ENCODE results near the gene GALNT17.

Gene GALNT17

GRCh38 chr7:71419546-71420337 is 287.8 kb downstream of the GALNT17 start:
- TF ChIP-seq CTCF (IDR thresholded peaks at IDR 0.05; ENCODE audit: control insufficient read depth, extremely low read depth, insufficient read depth): no peak
- DNase-seq (ENCODE audit: low read depth): no peak
- H3K4me3 ChIP-seq (ENCODE audit: low read depth, low read length): no peak overlapping the region

- DNase-seq (ENCODE audit: low read depth): no peak
- H3K4me3 ChIP-seq (ENCODE audit: low read depth, low read length): no peak overlapping the region
- TF ChIP-seq CTCF (IDR thresholded peaks at IDR 0.05; ENCODE audit: control insufficient read depth, extremely low read depth, insufficient read depth): no peak
Observed at GRCh38 chr7:71422104-71422503, 290.2 kb downstream of the GALNT17 start.

- no peak for DNase-seq (ENCODE audit: low read depth)
- H3K4me3 ChIP-seq (ENCODE audit: low read depth, low read length): no peak overlapping the region
- no peak for TF ChIP-seq CTCF (IDR thresholded peaks at IDR 0.05; ENCODE audit: control insufficient read depth, extremely low read depth, insufficient read depth)
Observed at GRCh38 chr7:71424166-71425035, 292.5 kb downstream of the GALNT17 start.

- H3K4me3 ChIP-seq (ENCODE audit: low read depth, low read length): no peak overlapping the region
- no peak for DNase-seq (ENCODE audit: low read depth)
- no peak for TF ChIP-seq CTCF (IDR thresholded peaks at IDR 0.05; ENCODE audit: control insufficient read depth, extremely low read depth, insufficient read depth)
Observed at GRCh38 chr7:71429083-71429482, 297.1 kb downstream of the GALNT17 start.

- no peak for DNase-seq (ENCODE audit: low read depth)
Observed at GRCh38 chr7:71430246-71430645, 298.3 kb downstream of the GALNT17 start.

GRCh38 chr7:71439321-71439720 is 307.4 kb downstream of the GALNT17 start:
- no peak for TF ChIP-seq CTCF (IDR thresholded peaks at IDR 0.05; ENCODE audit: control insufficient read depth, extremely low read depth, insufficient read depth)
- DNase-seq (ENCODE audit: low read depth): no peak
- no peak overlapping the region for H3K4me3 ChIP-seq (ENCODE audit: low read depth, low read length)

More at GRCh38 chr7:71430246-71430645, 298.3 kb downstream of the GALNT17 start:
- H3K4me3 ChIP-seq (ENCODE audit: low read depth, low read length): no peak overlapping the region
- TF ChIP-seq CTCF (IDR thresholded peaks at IDR 0.05; ENCODE audit: control insufficient read depth, extremely low read depth, insufficient read depth): no peak

All from LNCaP clone FGC (cell line).